Fibroblast of skin of left quadriceps (primary cell): ENCODE data around the gene HTT.

Experiments used
- DNase-seq, 2 experiments: peaks; one replicate each; pipeline ENCODE4 v3.0.0-alpha.2; 2013; ENCODE audit warnings: low read depth in 2 of 2

Gene HTT

GRCh38 chr4:3248811-3249661 is 174.6 kb downstream of the HTT start, which contains the start of gene MSANTD1:
TSS of gene MSANTD1 (plus strand) at chr4:3249159. CDS start at chr4:3249223, 64 bp downstream.
- peak in 1 of 2 experiments; percentile 21 for DNase-seq

- no peak for DNase-seq
These were observed 175.4 kb downstream of the HTT start for GRCh38 chr4:3249711-3250437.

GRCh38 chr4:3250438-3250955 is 176.0 kb downstream of the HTT start:
- DNase-seq, result no peak

GRCh38 chr4:3250956-3251690 is 176.6 kb downstream of the HTT start:
- no peak for DNase-seq

- DNase-seq, result no peak
These were observed 177.4 kb downstream of the HTT start for GRCh38 chr4:3251691-3252479.

GRCh38 chr4:3252480-3252828 is 178.0 kb downstream of the HTT start:
- DNase-seq, result no peak

GRCh38 chr4:3252831-3253641 is 178.6 kb downstream of the HTT start:
- no peak for DNase-seq

- no peak for DNase-seq
These were observed 179.3 kb downstream of the HTT start for GRCh38 chr4:3253808-3254207.

- DNase-seq, result no peak
These were observed 180.0 kb downstream of the HTT start for GRCh38 chr4:3254302-3255131.

GRCh38 chr4:3255611-3256186 is 181.2 kb downstream of the HTT start:
- no peak for DNase-seq

- no peak for DNase-seq
These were observed 182.0 kb downstream of the HTT start for GRCh38 chr4:3256230-3257102.

- no peak for DNase-seq
These were observed 182.6 kb downstream of the HTT start for GRCh38 chr4:3257103-3257555.

GRCh38 chr4:3257556-3258482 is 183.3 kb downstream of the HTT start:
- no peak for DNase-seq

GRCh38 chr4:3261411-3262207 is 187.1 kb downstream of the HTT start:
- DNase-seq, result no peak

- DNase-seq, result no peak
These were observed 187.9 kb downstream of the HTT start for GRCh38 chr4:3262208-3263052.
